GM04503 (cell line): ENCODE measurements around the gene ZMYND15.
A peak's percentile ranks its signal among the peaks of the same experiment; 100 is the strongest.
"Not testable (repeated sequence)": the region's sequence is repeated elsewhere in the genome, so short reads cannot be mapped to it uniquely, and the experiment has no call there.

Experiments used
- DNase-seq: peaks from one replicate; pipeline ENCODE4 v3.0.0-alpha.2; 2012; ENCODE audit warnings: low read depth

ZMYND15 gene, protein sequence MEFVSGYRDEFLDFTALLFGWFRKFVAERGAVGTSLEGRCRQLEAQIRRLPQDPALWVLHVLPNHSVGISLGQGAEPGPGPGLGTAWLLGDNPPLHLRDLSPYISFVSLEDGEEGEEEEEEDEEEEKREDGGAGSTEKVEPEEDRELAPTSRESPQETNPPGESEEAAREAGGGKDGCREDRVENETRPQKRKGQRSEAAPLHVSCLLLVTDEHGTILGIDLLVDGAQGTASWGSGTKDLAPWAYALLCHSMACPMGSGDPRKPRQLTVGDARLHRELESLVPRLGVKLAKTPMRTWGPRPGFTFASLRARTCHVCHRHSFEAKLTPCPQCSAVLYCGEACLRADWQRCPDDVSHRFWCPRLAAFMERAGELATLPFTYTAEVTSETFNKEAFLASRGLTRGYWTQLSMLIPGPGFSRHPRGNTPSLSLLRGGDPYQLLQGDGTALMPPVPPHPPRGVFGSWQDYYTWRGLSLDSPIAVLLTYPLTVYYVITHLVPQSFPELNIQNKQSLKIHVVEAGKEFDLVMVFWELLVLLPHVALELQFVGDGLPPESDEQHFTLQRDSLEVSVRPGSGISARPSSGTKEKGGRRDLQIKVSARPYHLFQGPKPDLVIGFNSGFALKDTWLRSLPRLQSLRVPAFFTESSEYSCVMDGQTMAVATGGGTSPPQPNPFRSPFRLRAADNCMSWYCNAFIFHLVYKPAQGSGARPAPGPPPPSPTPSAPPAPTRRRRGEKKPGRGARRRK

DNA sequence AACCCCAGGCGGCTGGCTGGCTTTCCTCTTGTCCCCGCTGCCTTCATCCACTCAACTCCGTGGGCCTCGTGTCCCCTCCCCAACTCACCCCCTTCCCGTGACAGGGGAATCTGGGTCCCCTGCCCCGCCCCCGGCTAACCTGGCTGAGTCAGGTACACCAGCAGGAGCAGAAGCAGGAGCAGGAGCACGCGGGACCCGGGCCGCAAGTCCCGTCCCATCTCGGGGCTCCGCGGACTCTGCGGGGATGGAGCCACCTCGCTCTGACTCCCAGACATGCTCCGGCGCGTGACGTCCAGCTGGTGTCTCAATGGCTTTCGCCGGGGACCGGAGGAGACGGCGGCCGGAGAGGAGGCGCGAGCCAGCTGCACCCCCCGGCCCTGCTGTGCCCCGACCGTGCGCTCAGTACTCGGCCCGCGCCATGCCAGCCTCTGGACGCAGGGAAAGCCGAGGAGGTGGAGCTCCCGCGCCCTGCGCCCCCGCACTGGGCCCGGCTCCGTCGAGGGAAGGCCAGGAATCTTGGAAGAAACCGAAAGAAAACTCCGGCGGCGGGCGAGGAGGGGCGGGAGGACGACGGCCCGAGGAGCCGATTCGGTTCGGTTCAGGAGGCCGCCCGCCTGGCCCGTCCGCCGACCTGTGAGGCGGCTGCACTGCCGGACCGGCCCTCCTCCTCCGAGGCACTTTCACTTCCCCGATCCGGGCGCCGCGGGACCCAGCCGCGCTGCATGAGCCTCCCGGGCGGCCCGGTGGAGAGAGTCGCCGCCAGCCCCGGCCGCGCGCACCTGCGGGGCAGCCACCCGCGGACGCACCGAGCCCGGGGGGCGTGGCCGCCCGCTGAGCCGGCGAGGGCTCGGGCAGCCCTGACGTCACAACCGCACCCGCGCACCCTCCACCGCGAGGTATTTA, at the start of gene ZMYND15, which contains the start of gene CXCL16:
TSS of gene ZMYND15 (plus strand) at position 712 of the 903 bp plus-strand sequence. CDS start 716 bp downstream, outside the sequence.
TSS of gene CXCL16 (minus strand) at position 807 of the 903 bp plus-strand sequence. CDS start at position 218, 589 bp downstream.
- no peak for DNase-seq

DNA sequence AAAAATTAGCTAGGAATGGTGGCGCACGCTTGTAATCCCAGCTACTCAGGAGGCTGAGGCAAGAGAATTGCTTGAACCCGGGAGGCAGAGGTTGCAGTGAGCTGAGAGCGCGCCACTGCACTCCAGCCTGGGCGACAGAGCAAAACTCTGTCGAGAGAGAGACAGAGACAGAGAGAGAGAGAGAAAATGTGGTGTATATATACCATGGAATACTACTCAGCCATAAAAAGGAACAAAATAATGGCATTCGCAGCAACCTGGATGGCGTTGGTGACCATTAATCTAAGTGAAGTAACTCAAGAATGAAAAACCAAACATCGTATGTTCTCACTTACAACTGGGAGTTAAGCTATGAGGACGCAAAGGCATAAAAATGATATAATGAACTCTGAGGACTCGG, 49.8 kb upstream of the ZMYND15 start:
- not testable (repeated sequence) for DNase-seq

DNA sequence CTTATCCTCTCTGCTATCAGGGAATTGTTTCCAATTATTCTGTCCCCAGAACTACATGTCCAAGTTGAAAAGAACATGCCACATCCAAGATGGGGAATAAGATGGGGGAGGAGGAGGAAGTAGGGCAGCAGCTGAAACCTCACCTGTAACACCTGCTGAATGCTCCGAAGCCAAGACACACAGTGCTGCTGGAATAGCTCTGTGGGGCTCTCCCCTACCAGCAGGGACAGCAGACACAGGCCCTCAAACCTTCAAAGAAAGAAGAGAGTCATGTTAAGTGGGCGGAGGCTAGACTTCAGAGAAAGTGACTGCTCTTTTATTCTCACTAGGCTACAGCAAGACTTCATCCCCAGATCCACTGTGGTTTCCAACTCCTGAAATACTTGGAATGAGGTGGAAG, 48.9 kb upstream of the ZMYND15 start:
- no peak for DNase-seq

DNA sequence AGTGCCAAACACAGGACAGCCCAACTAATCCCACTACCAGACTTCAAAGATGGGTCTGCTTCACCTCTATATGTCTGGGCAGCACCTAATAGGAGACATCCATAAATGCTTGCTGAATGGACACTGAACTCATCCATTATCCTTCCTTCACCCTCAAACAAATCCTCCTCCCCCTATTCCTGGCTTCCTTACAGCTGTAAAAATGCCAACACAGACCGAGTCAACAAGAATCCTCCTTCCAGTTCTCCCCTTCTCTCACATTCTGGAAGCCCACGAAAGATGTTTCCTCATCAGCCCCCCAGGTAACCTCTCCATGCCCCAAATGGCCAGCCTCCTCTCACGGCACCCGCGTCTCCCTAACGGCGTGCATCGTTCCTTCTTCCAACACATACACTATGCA, 47.9 kb upstream of the ZMYND15 start:
- DNase-seq = no peak

DNA sequence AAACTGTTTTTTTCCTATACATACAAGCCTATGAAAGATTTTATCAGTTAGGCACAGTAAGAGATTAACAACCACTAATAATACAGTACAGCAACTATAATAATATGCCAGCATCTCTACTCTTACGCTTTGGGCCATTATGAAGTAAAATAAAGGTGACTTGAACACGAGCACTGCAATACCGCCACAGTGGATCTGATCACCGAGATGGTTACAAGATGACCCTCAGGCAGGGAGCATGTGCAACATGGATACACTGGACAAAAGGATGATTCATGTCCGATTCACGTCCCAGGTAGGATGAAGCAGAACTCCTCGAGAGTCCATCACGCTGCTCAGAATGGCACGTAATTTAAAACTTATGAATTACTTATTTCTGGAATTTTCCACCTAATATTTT, 46.2 kb upstream of the ZMYND15 start:
- no peak for DNase-seq

DNA sequence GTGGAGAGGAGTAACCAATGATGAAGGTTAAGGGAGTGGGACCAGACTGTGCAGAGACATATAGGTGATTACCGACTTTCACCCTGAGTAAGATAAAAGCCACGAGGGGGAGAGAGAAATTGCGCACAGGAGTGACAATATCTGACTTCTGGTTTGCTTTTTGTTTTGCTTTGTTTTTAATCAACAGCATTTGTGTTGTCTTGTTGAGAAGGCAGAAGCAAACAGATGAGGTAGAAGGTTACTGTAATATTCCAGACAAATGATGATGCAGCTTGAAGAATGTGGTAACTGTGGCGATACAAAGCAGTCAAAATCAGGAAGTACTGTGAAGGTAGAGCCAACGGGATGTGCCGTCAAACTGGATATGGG, 43.2 kb upstream of the ZMYND15 start:
- DNase-seq = no peak

DNA sequence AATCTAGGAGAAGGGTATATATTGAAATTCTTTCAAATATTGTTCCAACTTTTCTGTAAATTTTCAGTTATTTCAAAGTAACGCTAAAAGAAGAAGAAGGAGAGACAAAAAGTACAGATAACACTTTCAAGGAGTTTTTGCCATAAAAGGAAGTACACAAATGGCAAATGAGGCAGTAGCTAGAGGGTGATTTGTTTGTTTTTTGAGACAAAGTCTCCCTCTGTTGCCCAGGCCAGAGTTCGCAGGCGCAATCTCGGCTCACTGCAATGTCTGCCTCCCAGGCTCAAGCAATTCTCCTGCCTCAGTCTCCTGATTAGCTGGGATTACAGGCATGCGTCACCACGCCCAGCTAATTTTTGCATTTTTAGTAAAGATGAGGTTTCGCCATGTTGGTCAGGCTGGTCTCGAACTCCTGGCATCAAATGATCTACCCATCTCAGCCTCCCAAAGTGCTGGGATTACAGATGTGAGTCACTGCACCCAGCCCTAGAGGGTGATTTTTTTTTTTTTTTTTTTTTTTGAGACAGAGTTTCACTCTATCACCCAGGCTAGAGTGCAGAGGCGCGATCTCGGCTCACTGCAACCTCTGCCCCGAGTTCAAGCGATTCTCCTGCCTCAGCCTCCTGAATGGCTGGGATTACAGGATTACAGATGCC, 40.1 kb upstream of the ZMYND15 start:
- DNase-seq = not testable (repeated sequence)

DNA sequence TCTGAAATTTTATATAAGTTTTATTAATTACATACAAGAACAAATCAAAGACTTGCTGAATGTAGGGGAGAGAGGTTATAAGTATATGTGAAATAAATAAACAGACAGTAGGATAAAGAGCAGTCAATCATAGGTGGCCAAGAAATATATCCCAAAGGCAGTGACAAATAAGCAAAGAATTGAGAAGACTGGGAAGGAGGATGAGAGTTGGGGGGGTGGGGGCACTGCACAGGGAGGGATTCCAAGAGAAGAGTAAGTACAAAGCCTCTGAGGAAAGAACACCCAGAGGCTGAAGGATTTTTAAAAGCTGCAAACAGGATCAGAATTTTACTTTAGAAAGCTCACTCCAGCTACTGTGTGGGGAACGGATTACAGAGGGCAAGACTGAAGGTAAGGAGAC, 38.5 kb upstream of the ZMYND15 start:
- no peak for DNase-seq

DNA sequence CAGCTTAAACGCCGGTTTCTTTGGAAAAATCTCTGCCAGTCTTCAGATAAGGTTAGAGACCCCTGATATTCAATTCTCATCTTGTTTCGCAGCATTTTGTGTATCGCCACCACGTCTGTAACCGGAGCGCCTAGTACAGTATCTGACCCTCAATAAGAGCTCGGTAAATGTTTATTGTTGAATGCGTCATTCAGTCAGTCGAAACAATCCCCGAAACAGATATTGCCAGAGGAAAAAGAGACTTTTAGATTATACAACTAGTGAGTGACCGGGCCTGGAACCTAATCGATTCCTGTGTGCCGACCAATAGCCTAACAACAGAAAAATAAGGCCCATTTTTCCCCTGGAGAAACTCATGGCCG, 36.3 kb upstream of the ZMYND15 start:
- no peak for DNase-seq

DNA sequence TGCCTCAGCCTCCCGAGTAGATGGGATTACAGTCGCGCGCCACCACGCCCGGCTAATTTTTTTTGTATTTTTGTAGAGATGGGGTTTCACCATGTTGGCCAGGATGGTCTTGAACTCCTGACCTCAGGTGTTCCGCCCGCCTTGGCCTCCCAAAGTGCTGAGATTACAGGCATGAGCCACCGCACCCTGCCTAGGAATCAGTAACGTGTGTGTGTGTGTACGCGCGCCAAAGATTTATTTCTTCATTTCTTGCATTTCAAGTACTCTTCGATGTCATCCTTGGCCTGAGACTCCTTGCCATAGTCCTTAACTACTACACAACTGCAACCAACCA, 35.1 kb upstream of the ZMYND15 start:
- not testable (repeated sequence) for DNase-seq

DNA sequence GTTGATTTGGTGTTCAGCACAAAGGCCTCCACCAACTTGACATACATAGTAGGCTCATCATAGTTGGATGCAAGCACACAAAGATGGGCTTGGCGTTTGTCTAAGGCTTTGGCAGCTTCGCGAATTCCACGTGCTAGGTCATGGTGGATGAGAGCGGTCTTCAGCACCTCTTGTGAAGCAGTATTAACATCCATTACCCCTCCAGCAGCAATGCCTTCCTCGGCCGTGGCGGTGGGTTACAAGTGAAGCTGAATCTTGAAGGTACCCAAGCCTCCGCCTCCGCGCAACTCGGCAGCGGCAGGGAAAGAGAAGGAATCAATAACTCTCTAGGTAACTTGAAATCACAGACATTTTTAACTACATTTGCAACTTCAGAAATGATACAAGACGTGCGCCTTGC, 34.6 kb upstream of the ZMYND15 start:
- DNase-seq = no peak

DNA sequence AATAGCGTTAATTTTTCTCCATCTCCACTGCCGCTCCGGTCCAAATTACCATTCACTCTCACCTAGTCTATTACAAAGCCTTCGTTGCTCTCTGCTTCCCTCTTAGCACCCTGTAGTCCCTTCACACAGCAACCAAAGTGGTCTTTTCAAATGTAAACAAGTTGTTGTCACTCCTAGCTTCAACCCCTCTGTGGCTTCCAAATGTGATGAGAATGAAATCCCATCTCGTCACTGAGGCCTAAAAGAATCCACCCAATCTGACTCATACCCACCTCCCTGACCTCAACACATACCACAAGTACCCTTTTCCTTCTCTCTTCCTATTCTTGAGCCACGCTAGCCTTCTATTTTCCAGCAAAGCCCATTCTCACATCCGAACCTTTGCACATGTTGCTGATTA, 33.5 kb upstream of the ZMYND15 start:
- DNase-seq = no peak

DNA sequence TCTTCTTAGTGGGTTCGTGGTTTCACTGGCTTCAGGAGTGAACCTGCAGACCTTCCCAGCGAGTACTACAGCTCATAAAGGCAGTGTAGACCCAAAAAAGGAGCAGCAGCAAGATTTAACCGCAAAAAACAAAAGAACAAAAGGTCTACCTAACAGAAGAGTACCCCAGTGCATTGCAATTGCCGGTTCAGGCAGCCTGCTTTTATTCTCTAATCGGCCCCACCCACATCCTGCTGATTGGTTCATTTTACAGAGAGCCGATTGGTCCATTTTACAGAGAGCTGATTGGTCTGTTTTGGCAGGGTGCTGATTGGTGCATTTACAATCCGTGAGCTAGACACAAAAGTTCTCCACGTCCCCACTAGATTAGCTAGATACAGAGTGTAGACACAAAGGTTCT, 31.2 kb upstream of the ZMYND15 start:
- no peak for DNase-seq

DNA sequence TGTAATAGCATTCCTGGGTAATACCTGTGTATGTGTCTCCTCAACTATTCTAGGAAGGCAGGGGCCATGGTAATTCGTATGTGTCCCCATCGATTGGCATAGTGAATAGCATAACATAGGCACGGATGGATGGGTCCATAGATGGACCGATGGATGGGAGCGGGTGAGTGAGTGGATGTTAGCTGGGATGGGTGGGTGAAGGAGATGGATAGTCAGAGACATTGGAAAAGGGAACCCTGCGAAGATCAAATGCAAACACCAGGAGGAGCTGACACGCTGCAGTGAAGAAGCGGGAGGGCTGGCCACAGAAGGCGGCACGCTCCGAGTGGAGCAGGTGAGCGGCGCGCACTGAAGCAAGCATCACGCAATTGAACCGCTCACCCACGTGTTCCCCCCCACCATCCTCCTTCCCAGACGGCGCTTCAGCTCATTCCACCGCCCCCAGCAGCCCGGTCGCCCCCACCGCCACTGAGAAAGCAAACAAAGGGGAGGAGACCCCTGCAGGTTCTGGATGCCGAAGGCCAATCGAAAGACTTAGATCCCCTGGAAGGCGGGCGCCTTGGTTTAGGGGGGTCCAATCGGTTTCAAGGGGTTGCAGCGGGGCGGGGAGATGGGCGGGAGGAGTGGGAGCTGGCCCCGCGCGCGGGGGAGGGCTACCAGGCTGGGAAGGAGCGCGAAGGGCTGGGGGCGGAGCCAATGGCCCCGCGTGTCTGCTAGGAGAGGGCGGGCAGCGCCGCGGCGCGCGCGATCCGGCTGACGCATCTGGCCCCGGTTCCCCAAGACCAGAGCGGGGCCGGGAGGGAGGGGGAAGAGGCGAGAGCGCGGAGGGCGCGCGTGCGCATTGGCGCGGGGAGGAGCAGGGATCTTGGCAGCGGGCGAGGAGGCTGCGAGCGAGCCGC, 29.6 kb upstream of the ZMYND15 start, which contains the start of gene ARRB2:
TSS of gene ARRB2 (plus strand) at position 839 of the 899 bp plus-strand sequence. CDS start 90 bp downstream, outside the sequence.
- peak; percentile 75 for DNase-seq

DNA sequence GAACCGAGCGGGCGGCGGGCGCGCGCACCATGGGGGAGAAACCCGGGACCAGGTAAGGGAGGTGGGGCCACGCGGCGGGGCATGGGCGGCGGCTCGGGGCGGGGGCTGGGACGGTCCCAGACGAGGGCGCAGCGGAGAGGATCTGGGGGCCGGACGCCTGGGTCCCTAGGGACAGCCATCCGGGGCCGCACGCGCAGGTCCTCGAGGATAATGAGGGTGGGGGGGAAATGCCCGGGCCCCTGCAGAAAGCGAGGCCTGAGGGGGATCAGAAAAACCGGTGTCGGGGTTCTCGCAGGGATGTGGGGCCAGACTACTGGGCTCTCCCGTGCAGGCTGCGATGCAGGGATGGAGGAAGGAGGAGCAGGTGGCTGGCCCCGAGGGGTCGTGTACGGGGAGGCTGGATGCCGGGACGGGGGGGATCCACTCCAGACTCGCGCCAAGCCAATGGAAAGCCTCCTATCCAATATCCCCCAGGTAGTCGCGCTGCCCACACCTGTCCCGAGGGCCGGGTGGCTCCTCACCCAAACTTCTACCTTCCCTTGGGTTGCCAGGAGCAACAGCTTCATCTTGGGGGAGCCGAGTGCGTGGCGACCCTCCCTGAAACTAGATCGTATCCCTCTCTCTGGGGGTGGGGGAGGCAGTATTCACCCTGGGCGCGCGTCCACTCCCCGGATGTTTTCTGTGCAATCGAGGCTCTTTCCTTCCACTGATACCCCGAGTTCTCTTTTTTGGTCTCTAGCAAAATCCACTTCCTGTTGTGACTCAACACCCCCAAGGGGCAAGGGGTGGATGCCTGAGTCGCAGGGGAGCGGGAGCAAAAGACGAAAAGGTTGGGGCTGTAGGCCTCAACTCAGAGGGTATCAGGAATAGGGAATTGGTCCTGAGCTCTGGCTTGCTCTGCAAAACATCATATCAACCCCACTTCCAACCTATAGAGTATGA, 28.7 kb upstream of the ZMYND15 start:
- DNase-seq = no peak

DNA sequence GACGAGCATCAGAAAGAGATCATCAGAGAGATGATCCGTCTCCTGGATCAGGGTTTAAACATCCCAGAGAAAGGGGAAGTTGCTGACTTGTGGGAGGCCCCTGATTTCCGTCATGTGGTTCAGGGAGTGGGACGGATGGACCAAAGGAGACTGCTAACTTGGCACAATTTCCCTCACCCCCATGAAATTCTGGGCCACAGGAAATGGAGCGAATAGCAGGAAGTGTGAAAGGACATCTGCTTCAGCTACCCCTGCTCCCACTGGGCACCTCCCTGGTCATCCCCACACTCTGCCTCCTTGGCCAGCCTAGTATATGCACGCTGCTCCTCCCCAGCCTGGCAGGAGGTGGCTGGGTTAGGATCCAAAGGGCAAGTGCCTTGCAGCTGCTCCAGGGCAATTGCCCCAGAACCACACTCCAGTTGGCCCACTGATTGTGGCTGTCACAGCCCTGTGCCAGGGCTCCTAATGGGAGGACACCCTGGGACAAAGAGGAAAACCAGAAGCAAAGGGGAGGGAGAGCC, 27.9 kb upstream of the ZMYND15 start:
- no peak for DNase-seq

DNA sequence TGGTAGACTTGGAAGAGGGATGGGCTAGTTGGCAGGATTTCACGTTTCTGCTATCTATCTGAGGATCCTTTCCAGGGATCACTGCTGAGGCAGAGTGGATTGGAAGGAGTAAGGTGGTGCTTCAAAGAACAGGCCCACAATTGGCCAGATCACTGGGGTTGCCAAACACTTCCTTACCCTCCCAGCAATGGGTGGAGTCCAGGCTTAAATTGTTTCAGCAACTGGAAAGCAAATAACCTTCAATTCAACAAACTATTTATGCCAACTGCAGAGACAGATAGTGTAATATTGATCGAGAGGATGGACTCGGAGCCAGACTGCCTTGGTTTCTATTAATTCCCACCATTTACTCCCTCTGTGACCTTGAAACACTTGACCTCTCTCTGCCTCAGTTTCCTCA, 27.1 kb upstream of the ZMYND15 start:
- DNase-seq = no peak

DNA sequence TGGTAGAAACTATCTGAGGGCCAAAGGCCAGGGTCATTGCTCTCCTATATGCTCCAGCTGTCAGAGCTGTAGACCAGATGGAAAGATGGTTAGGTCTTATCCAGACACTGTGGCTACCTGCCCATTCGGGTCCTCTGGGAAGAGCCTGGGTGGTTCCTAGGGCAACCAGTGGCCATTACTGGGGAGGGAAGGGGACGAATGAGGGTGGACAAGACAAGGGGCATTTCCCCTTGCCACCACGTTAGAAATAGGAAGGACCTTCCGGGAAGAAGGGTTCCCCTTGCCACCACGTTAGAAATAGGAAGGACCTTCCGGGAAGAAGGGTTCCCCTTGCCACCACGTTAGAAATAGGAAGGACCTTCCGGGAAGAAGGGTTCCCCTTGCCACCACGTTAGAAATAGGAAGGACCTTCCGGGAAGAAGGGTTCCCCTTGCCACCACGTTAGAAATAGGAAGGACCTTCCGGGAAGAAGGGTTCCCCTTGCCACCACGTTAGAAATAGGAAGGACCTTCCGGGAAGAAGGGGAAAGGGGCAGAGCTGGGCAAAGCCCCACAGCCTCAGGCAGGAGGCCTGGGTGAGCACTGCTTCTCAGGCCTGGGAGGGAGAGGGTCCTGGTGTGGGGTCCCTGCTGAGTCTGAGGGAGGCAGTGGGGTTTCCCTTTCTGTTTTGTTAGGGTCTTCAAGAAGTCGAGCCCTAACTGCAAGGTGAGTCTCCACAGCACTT, 25.1 kb upstream of the ZMYND15 start:
- not testable (repeated sequence) for DNase-seq
